GM12878 (cell line): Measurements from ENCODE around the gene MYO19. TPM values are rescaled to one million over a fixed set of nuclear protein-coding genes. Genes with fewer than 3 reads are reported as not detected.

Source experiments
- ATAC-seq: fragments of 200-7000 bp; cut with Tn5 transposase; 3 replicates; pipeline ENCODE4 v1.9.1; 2020; ENCODE audit warnings: mild to moderate bottlenecking, moderate library complexity
- BruUV-seq: library from RNA; stranded (reverse); fragments of 400-500 nt; replicated peaks from 2 replicates; lab custom pipeline; 2021; lab: Mats Ljungman, UMichigan
- CTCF ChIA-PET: fragments of 300-600 bp; sonication (Branson Sonifier 250); formaldehyde crosslinking; extraction: SDS; loops from one replicate; lab custom pipeline; 2021; ENCODE audit warnings: inconsistent platforms; lab: Yijun Ruan, JAX
- POLR2A ChIA-PET: fragments of 350-600 bp; formaldehyde crosslinking; extraction: SDS; loops from one replicate; lab custom pipeline; 2021; ENCODE audit warnings: inconsistent platforms; lab: Charles Lee
- RAD21 ChIA-PET: fragments of 300-600 bp; sonication (Branson Sonifier 250); formaldehyde crosslinking; loops from one replicate; lab custom pipeline; 2023; ENCODE audit warnings: antibody characterized with exemption; ENCODE audit not compliant: unreplicated experiment; lab: Charles Lee
- SMC1A ChIA-PET: fragments of 300-600 bp; sonication (Branson Sonifier 250); formaldehyde crosslinking; loops from one replicate; lab custom pipeline; 2023; ENCODE audit not compliant: unreplicated experiment, uncharacterized antibody; lab: Charles Lee
- DNase-seq: peaks from one replicate; pipeline ENCODE4 v3.0.0-alpha.2; 2011; ENCODE audit warnings: low read depth, low spot score
- FAIRE-seq: peaks from 3 replicates; lab custom pipeline; 2011; peaks lifted over from hg19 to GRCh38; lab: Jason Lieb, UNC
- H2AFZ ChIP-seq: 2 replicates; pipeline ENCODE4 v1.6.0; 2011; ENCODE audit warnings: low read depth, low read length, control low read depth; ENCODE audit not compliant: control insufficient read depth
- H3K27ac ChIP-seq: 2 replicates; pipeline ENCODE4 v1.5.1; 2011; ENCODE audit warnings: control low read depth; ENCODE audit not compliant: control insufficient read depth, insufficient read depth
- H3K27me3 ChIP-seq, 2 experiments: replicated peaks in 1 of 2; 2 replicates each; pipeline versions ENCODE4 v1.6.0 to v1.6.1; 2011; ENCODE audit warnings: low read length in 1 of 2; ENCODE audit not compliant: control insufficient read depth in 2 of 2, insufficient read depth in 2 of 2
- H3K36me3 ChIP-seq, 2 experiments: 2 replicates each; pipeline ENCODE4 v1.5.1; 2011; ENCODE audit warnings: low read length in 1 of 2; ENCODE audit not compliant: control insufficient read depth in 2 of 2, insufficient read depth in 2 of 2
- H3K4me1 ChIP-seq: 2 replicates; pipeline ENCODE4 v1.6.1; 2011; ENCODE audit warnings: mild to moderate bottlenecking, low read length, moderate library complexity, mixed read lengths; ENCODE audit not compliant: control insufficient read depth, insufficient read depth
- H3K4me2 ChIP-seq: 2 replicates; pipeline ENCODE4 v1.6.0; 2011; ENCODE audit warnings: control low read depth; ENCODE audit not compliant: control insufficient read depth, insufficient read depth
- H3K4me3 ChIP-seq: fragments of 200-600 bp; sonication (generic); 2 replicates; pipeline ENCODE4 v1.5.1; 2016
- H3K79me2 ChIP-seq: 2 replicates; pipeline ENCODE4 v1.6.0; 2011; ENCODE audit warnings: low read length; ENCODE audit not compliant: control insufficient read depth, insufficient read depth
- H3K9ac ChIP-seq: 2 replicates; pipeline ENCODE4 v1.8.0; 2011; ENCODE audit warnings: low read length, control low read depth, mixed read lengths; ENCODE audit not compliant: control insufficient read depth, insufficient read depth
- H3K9me3 ChIP-seq: replicated peaks from 3 replicates; pipeline ENCODE4 v1.5.1; 2011; ENCODE audit warnings: mild to moderate bottlenecking, low read length; ENCODE audit not compliant: control insufficient read depth, insufficient read depth
- H4K20me1 ChIP-seq: 2 replicates; pipeline ENCODE4 v1.6.0; 2011; ENCODE audit not compliant: control insufficient read depth, insufficient read depth
- NR2C1 ChIP-seq: fragments of 450-650 bp; IDR thresholded peaks from 2 replicates; pipeline ENCODE4 v1.6.1; 2017; ENCODE audit warnings: antibody characterized with exemption, mild to moderate bottlenecking, moderate library complexity
- PRDM15 ChIP-seq: fragments of 450-650 bp; formaldehyde crosslinking; IDR thresholded peaks from 2 replicates; pipeline ENCODE4 v1.4.0; 2020; ENCODE audit warnings: mild to moderate bottlenecking, moderate library complexity
- RAD51 ChIP-seq: fragments of 450-650 bp; IDR thresholded peaks from 2 replicates; pipeline ENCODE4 v1.6.1; 2016; ENCODE audit warnings: moderate library complexity, mild to moderate bottlenecking, inconsistent platforms
- WGBS: methylation state at CpG from one replicate; pipeline ENCODE4 v1.1.6; 2016; ENCODE audit warnings: low lambda C conversion rate; ENCODE audit not compliant: insufficient replicate concordance, insufficient coverage; ENCODE audit errors: missing lambda C conversion rate; 5-methylcytosine and 5-hydroxymethylcytosine counted together
- in situ Hi-C: fragments of 300-500 bp; cut with MboI; formaldehyde crosslinking; loops from 9 replicates; pipeline ENCODE4 v1.14.3; 2018; ENCODE audit warnings: mixed read lengths
- intact Hi-C: fragments of 100-400 bp; cut with micrococcal nuclease; formaldehyde crosslinking; loops from one replicate; pipeline ENCODE4 v1.14.2; 2022; ENCODE audit not compliant: unreplicated experiment
- polyA plus RNA-seq, 11 experiments: library from polyadenylated mRNA; depleted of rRNA in 4 of 11; unstranded in 6 of 11; stranded (reverse) in 5 of 11; fragments of >200 nt; fragmentation: Nextera tagmentation in 4 of 11; fragmentation: Illumina TruSeq in 1 of 11; extraction: Ambion mirVana in 4 of 11; extraction: Trizol in 1 of 11; gene quantifications; 1 replicate in 1 of 11; 2 replicates in 10 of 11; pipeline versions ENCODE4 v1.2.1 to v1.2.3, GENCODE V29; 2011 to 2016; ENCODE audit warnings: inconsistent platforms in 2 of 11, missing spikeins in 2 of 11, low read depth in 1 of 11
- total RNA-seq, 4 experiments: library from RNA; depleted of rRNA in 3 of 4; stranded (reverse); fragments of >200 nt in 3 of 4; fragmentation: Illumina TruSeq in 1 of 4; extraction: Trizol in 1 of 4; gene quantifications; 2 replicates each; pipeline versions ENCODE4 v1.2.1 to v1.2.3, GENCODE V29; 2013 to 2021

Gene MYO19
- total and polyA plus RNA-seq, 10 of the 15 experiments (the other 5 are each of a cell fraction or from before 2014, with no cell fraction given): 11.4 to 103 (median 67.1) TPM

- Histone ChIP-seq H3K36me3 (peaks cover 22 to 29% of the 10 kb centered on the region in 2 experiments), H3K4me2 (no peak overlapping the region), H4K20me1 (no peaks in the 10 kb centered on the region), H3K27me3 (no peaks in the 10 kb centered on the region), H3K27ac (no peak overlapping the region), H3K9ac (no peak overlapping the region), H3K79me2 (no peaks in the 10 kb centered on the region), H3K9me3 (no peaks in the 10 kb centered on the region), H3K4me1 (no peaks in the 10 kb centered on the region), H3K4me3 (no peak overlapping the region), H2AFZ (no peak overlapping the region)
- RAD21 ChIA-PET: no interaction called here
- CTCF ChIA-PET: interaction anchor here (1.1 to 1.2 kb wide), 2 partner anchors 11 to 33 kb away, joined by 3 read pairs; partner anchors contain the start of genes MYO19 and PIGW
- POLR2A ChIA-PET: no interaction called here
- WGBS: 96% methylated on average over 3 of the region's 3 CpGs
- no TSS peak for BruUV-seq
- ATAC-seq (no peak), DNase-seq (no peak), FAIRE-seq (no peak)
- intact Hi-C loops: no loop called here
- SMC1A ChIA-PET: no interaction called here
- TF ChIP-seq PRDM15 (CRISPR knock-in tag): no peak
- TF ChIP-seq NR2C1: no peak
- no peak for TF ChIP-seq RAD51
- in situ Hi-C loops: no loop called here
Measured at GRCh38 chr17:36501351-36501750, 33.3 kb downstream of the MYO19 start.
